Inflammatory macrophage (primary cell): ENCODE measurements around the gene MEIS2.
A peak's percentile ranks its signal among the peaks of the same experiment; 100 is the strongest.

ENCODE experiments used
- DNase-seq, 2 donors: peaks; one replicate each; pipeline ENCODE4 v3.0.0-alpha.2; 2020 to 2022

The MEIS2 gene

GRCh38 chr15:37112171-37112570, 11.8 kb upstream of the MEIS2 start:
- DNase-seq: no peak

- DNase-seq: no peak
These were observed 11.0 kb upstream of the MEIS2 start for GRCh38 chr15:37111427-37111717.

- no peak for DNase-seq
These were observed 9.7 kb upstream of the MEIS2 start for GRCh38 chr15:37109872-37110572.

GRCh38 chr15:37109168-37109871, 9.0 kb upstream of the MEIS2 start:
- DNase-seq: no peak

- no peak for DNase-seq
These were observed 8.2 kb upstream of the MEIS2 start for GRCh38 chr15:37108381-37109167.

GRCh38 chr15:37107744-37108380, 7.5 kb upstream of the MEIS2 start:
- DNase-seq: no peak

- no peak for DNase-seq
These were observed 6.9 kb upstream of the MEIS2 start for GRCh38 chr15:37107071-37107743.

GRCh38 chr15:37106490-37107001, 6.2 kb upstream of the MEIS2 start:
- DNase-seq: no peak

- DNase-seq: no peak
These were observed 5.5 kb upstream of the MEIS2 start for GRCh38 chr15:37105889-37106288.

GRCh38 chr15:37105029-37105428, 4.7 kb upstream of the MEIS2 start:
- DNase-seq: no peak

- DNase-seq: no peak
These were observed 4.2 kb upstream of the MEIS2 start for GRCh38 chr15:37104424-37104981.

GRCh38 chr15:37103475-37104423, 3.4 kb upstream of the MEIS2 start:
- no peak for DNase-seq

GRCh38 chr15:37103163-37103435, 2.8 kb upstream of the MEIS2 start:
- DNase-seq: no peak

- DNase-seq: no peak
These were observed 2.2 kb upstream of the MEIS2 start for GRCh38 chr15:37102305-37103162.

GRCh38 chr15:37101980-37102304, 1.6 kb upstream of the MEIS2 start:
- DNase-seq: no peak

GRCh38 chr15:37100966-37101215, 542 bp upstream of the MEIS2 start:
- DNase-seq: peak in 1 of 2 donors; percentile 7

GRCh38 chr15:37099319-37100108, 835 bp downstream of the MEIS2 start:
- DNase-seq: no peak

- no peak for DNase-seq
These were observed 1.7 kb downstream of the MEIS2 start for GRCh38 chr15:37098468-37099318.
